ENCODE results near the gene M1AP. TPM values are rescaled to one million over a fixed set of nuclear protein-coding genes. Genes with fewer than 3 reads are reported as not detected.

The M1AP gene
- total RNA-seq, 2 donors from 2014 or later: not detected

- Mint-ChIP-seq H3K4me3 (no peak overlapping the region), H3K36me3 (ENCODE audit: low read depth) (peaks cover 44% of the 10 kb centered on the region), H3K27me3 (no peaks in the 10 kb centered on the region), H3K9me3 (no peaks in the 10 kb centered on the region), H3K27ac (no peak overlapping the region), H3K4me1 (no peaks in the 10 kb centered on the region)
- no peak for ATAC-seq (replicated peaks)
Measured at GRCh38 chr2:74673826-74674528, 25.8 kb upstream of the M1AP start.

DNA sequence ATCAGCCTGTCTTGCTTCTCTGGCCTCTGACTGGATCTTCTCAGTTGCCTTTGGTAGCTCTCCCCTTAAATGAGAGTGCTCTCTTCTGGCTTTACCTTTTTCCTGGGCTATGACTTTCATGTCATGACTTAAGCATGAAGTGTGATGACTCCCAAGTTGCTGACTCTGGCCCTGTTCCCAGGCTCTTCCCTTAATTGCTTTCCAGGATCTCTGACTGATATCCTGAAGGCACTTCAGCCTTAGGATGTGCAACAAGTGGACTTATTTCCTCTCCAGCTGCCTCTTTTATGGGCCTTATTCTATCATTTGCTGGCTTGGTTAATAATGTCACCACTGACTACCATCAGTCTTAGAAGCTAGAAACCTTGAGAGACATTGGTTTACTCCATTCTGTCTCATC is 23.3 kb upstream of the M1AP start:
- Mint-ChIP-seq H3K36me3 (ENCODE audit: low read depth) (peaks cover 20% of the 10 kb centered on the region), H3K27me3 (no peaks in the 10 kb centered on the region), H3K9me3 (no peaks in the 10 kb centered on the region), H3K4me3 (no peak overlapping the region), H3K27ac (no peak overlapping the region), H3K4me1 (no peaks in the 10 kb centered on the region)
- no peak for ATAC-seq (replicated peaks)

- Mint-ChIP-seq H3K36me3 (ENCODE audit: low read depth) (peaks cover 8% of the 10 kb centered on the region), H3K9me3 (no peaks in the 10 kb centered on the region), H3K27ac (no peak overlapping the region), H3K4me3 (no peak overlapping the region), H3K4me1 (no peaks in the 10 kb centered on the region), H3K27me3 (no peaks in the 10 kb centered on the region)
- no peak for ATAC-seq (replicated peaks)
Measured at GRCh38 chr2:74670263-74670662, 22.1 kb upstream of the M1AP start.

DNA sequence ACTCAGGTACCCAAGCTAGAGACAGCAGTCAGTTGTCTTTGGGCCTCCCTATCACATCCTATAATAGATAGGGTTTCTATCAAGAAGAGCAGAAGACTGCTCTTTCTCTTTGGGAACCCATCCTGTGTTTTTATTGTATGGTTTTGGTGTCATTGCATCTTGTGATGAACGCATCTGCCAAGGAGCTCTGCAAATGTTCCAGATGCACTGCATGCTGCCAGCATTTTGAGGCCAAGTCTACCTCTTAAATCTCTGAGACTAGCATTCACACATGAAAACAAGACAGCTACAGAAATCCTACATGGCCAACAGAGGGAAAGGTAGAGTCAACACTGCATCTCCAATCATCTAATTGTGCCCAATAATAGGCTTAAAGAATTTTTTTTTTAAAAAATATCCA is 20.0 kb upstream of the M1AP start:
- Mint-ChIP-seq H3K36me3 (ENCODE audit: low read depth) (peaks cover 5% of the 10 kb centered on the region), H3K4me3 (no peak overlapping the region), H3K27me3 (no peaks in the 10 kb centered on the region), H3K27ac (no peak overlapping the region), H3K4me1 (no peaks in the 10 kb centered on the region), H3K9me3 (no peaks in the 10 kb centered on the region)
- no peak for ATAC-seq (replicated peaks)

- ATAC-seq (replicated peaks): no peak
- Mint-ChIP-seq H3K27ac (peak overlapping the region; percentile 15), H3K9me3 (no peaks in the 10 kb centered on the region), H3K4me3 (no peak overlapping the region), H3K27me3 (no peaks in the 10 kb centered on the region), H3K36me3 (ENCODE audit: low read depth) (peaks cover 11% of the 10 kb centered on the region), H3K4me1 (peaks cover 17% of the 10 kb centered on the region)
Measured at GRCh38 chr2:74659462-74659861, 11.3 kb upstream of the M1AP start.

DNA sequence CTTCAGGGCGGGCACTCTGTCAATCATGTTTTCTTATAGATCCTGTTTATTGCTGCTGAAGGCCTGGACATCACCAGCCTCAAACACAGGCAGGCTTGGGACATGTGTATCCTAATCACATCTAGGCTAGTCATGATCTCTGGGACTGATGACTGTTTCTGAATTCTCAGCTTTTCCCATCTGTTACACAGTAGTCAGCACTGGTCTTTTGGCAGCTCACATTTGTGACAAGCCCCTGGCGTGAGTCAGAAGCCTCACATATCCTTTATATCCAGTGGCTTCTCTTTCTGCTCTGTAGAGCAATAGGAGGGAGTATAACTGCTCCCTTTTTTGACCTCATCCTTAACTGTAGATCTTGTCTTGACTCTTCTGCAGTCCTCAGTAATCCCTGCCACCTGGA is 10.4 kb upstream of the M1AP start:
- Mint-ChIP-seq H3K27ac (no peak overlapping the region), H3K9me3 (no peaks in the 10 kb centered on the region), H3K4me3 (no peak overlapping the region), H3K4me1 (peaks cover 17% of the 10 kb centered on the region), H3K27me3 (no peaks in the 10 kb centered on the region), H3K36me3 (ENCODE audit: low read depth) (peaks cover 10% of the 10 kb centered on the region)
- no peak for ATAC-seq (replicated peaks)

DNA sequence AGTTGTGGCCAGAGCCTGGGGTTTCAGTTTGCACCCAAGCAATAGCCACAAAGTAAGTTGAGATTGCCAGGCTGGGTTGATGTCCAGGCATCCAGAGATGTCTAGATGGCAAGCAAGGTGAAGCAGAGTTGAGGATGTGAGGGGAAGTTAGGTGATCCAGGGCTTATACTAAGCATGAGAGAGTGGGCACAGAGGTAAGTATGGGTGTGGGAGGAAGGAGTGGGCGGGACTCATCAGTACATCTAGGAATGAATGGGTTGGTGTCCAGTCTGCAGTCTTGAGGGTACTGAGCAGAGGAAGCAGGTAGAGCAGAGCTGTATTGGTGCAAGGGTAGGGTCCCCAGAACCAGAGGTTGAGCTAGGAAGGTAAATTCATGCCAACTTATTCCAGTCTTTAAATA is 7.4 kb upstream of the M1AP start:
- Mint-ChIP-seq H3K36me3 (ENCODE audit: low read depth) (no peaks in the 10 kb centered on the region), H3K4me3 (peak overlapping the region; percentile 75)

GRCh38 chr2:74653985-74654882 is 6.1 kb upstream of the M1AP start, which contains the start of gene SEMA4F:
Gene SEMA4F, plus strand, starts transcription at chr2:74654247. Its CDS starts 130 bp downstream, at chr2:74654377.
- peaks cover 17% of the 10 kb centered on the region for H3K4me1 Mint-ChIP-seq
- peak within 1 kb of the TSS; percentile 56 for H3K27ac Mint-ChIP-seq
- ATAC-seq (replicated peaks): peak; percentile 99
- peaks cover 7% of the 10 kb centered on the region for H3K27me3 Mint-ChIP-seq
- peak within 1 kb of the TSS; percentile 75 for H3K4me3 Mint-ChIP-seq
- no peaks in the 10 kb centered on the region for H3K36me3 Mint-ChIP-seq (ENCODE audit: low read depth)
- no peaks in the 10 kb centered on the region for H3K9me3 Mint-ChIP-seq

More for the DNA sequence above, 7.4 kb upstream of the M1AP start:
- no peak for ATAC-seq (replicated peaks)
- no peak overlapping the region for H3K27ac Mint-ChIP-seq
- H3K9me3 Mint-ChIP-seq: no peaks in the 10 kb centered on the region
- H3K27me3 Mint-ChIP-seq: peaks cover 2% of the 10 kb centered on the region
- peaks cover 17% of the 10 kb centered on the region for H3K4me1 Mint-ChIP-seq

- H3K4me1 Mint-ChIP-seq: peaks cover 18% of the 10 kb centered on the region
- H3K4me3 Mint-ChIP-seq: peak overlapping the region; percentile 75
- H3K27me3 Mint-ChIP-seq: peaks cover 13% of the 10 kb centered on the region
- peak overlapping the region; percentile 56 for H3K27ac Mint-ChIP-seq
- ATAC-seq (replicated peaks): peak; percentile 47
- H3K36me3 Mint-ChIP-seq (ENCODE audit: low read depth): no peaks in the 10 kb centered on the region
- H3K9me3 Mint-ChIP-seq: no peaks in the 10 kb centered on the region
Measured at GRCh38 chr2:74653589-74653984, 5.5 kb upstream of the M1AP start.

DNA sequence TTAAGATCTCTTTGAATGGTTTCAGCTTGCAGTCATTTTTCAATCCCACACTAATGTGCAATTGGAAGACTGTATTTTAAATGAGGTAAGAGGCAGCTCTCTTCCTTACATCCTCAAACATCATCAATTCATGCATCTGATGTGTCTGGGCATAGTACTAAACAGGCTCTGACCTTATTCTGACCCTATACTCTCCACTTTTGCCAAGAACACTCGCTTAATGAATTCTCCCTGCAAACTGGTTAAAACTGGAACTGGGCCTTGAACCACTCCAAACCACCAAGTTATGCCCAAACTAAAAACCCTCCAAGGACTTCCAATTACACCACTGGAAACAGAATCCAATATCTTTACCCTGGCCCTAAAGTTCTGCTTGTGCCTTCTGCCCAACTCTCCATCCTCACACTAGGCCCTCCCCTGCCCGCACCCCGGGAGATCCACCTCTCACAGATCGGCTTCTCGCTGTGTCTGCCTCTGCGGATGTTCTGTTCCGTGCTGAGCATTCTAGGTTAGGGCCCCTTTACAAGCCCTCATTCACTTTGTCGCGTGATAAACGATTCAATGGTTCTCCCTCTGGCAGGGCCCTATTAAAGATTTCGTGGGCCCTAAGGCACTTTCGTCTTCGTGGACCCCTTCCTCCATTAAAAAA is 1.2 kb downstream of the M1AP start:
- H3K4me3 Mint-ChIP-seq: no peak overlapping the region
- no peak overlapping the region for H3K27ac Mint-ChIP-seq
- H3K9me3 Mint-ChIP-seq: no peaks in the 10 kb centered on the region
- ATAC-seq (replicated peaks): no peak
- no peaks in the 10 kb centered on the region for H3K36me3 Mint-ChIP-seq (ENCODE audit: low read depth)
- H3K4me1 Mint-ChIP-seq: peaks cover 5% of the 10 kb centered on the region
- H3K27me3 Mint-ChIP-seq: peaks cover 24% of the 10 kb centered on the region

DNA sequence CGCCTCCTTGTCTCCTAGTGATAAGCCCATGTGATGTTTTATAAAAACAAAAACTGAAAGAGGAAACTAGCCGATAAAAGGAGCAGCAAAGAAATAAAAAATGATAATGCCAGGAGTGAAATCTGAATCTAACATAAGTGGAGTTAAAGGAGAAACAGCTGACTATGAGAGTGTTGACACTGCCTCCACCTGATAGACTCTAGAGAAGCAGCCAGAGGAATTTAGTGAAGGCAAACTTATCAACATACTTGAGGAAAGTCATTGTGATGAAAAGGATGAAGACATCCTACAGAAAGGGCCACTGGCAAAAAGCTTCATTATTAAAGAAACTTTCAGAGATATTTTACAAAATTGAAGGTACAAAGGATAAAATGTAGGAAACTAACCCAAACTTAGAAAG is 1.9 kb downstream of the M1AP start:
- H3K4me1 Mint-ChIP-seq: peaks cover 5% of the 10 kb centered on the region
- no peaks in the 10 kb centered on the region for H3K36me3 Mint-ChIP-seq (ENCODE audit: low read depth)
- H3K9me3 Mint-ChIP-seq: no peaks in the 10 kb centered on the region
- H3K4me3 Mint-ChIP-seq: no peak overlapping the region
- H3K27me3 Mint-ChIP-seq: peaks cover 26% of the 10 kb centered on the region
- no peak overlapping the region for H3K27ac Mint-ChIP-seq
- ATAC-seq (replicated peaks): no peak

GRCh38 chr2:74645344-74645743 is 2.8 kb downstream of the M1AP start:
- Mint-ChIP-seq H3K27ac (no peak overlapping the region), H3K9me3 (no peaks in the 10 kb centered on the region), H3K4me1 (peaks cover 5% of the 10 kb centered on the region), H3K36me3 (ENCODE audit: low read depth) (no peaks in the 10 kb centered on the region), H3K4me3 (no peak overlapping the region), H3K27me3 (peaks cover 29% of the 10 kb centered on the region)
- no peak for ATAC-seq (replicated peaks)

DNA sequence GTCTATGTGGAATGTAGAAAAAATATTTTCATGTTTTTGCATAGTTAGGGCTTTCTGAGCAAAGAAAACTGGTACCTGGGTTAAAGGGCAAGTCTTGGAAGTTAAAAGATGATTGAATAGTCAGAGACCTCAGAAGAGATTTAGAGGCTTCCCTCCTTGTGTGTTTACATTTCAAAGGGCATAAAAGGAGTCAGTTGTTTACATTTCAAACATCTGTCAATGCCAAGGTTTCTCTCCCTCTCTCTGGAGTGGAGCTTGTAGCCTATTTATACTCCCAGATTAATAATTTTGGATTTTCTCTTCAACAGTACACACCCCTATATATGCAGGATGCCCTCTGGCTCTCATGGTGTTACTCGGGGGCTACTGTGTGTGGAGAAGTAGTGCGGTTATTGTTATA is 8.6 kb downstream of the M1AP start:
- Mint-ChIP-seq H3K27me3 (peaks cover 26% of the 10 kb centered on the region), H3K4me1 (no peaks in the 10 kb centered on the region), H3K36me3 (ENCODE audit: low read depth) (no peaks in the 10 kb centered on the region), H3K9me3 (no peaks in the 10 kb centered on the region), H3K4me3 (no peak overlapping the region), H3K27ac (no peak overlapping the region)
- no peak for ATAC-seq (replicated peaks)

GRCh38 chr2:74632939-74633312 is 15.2 kb downstream of the M1AP start:
- no peak overlapping the region for H3K27ac Mint-ChIP-seq
- no peak for ATAC-seq (replicated peaks)
- H3K4me3 Mint-ChIP-seq: no peak overlapping the region
- H3K36me3 Mint-ChIP-seq (ENCODE audit: low read depth): no peaks in the 10 kb centered on the region
- no peaks in the 10 kb centered on the region for H3K4me1 Mint-ChIP-seq
- no peaks in the 10 kb centered on the region for H3K9me3 Mint-ChIP-seq
- H3K27me3 Mint-ChIP-seq: peaks cover 9% of the 10 kb centered on the region

All from activated T-helper 17 cell treated with anti-CD3 and anti-CD28 coated beads, Interleukin-2, amount 50 U/mL, for 72 hours (primary cell).